ENCODE data around the gene PSMD7.
"Not testable (repeated sequence)": the region's sequence is repeated elsewhere in the genome, so short reads cannot be mapped to it uniquely, and the experiment has no call there.

Gene PSMD7

DNA sequence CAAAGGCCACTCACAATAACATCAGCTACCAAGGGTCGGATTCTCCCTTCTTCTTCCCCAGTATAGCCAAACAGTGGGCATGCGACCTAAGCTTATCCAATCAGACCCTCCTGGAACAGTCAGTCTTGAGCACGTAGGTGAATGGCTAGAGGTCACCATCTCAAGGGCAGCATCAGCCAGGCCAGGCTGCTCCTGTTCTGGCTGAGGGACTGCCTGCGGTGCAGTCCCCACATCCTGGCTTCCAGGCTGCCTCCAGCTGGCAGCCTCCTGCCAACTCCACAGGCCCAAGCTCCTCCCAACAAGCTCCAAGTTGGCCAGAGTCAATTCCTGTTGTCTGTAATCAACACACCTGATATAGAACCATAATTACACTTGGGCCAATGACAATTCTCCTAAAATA is 56.4 kb downstream of the PSMD7 start:
- not testable (repeated sequence) for H3K4me3 ChIP-seq (ENCODE audit: low read depth, low read length); H3K27me3 ChIP-seq (ENCODE audit: control insufficient read depth, insufficient read depth, low read length); H3K4me1 ChIP-seq (ENCODE audit: control insufficient read depth, insufficient read depth, low read length); H3K9me3 ChIP-seq (ENCODE audit: control insufficient read depth, insufficient read depth, low read depth, low read length); H3K27ac ChIP-seq (ENCODE audit: low read depth, low read length); H3K9ac ChIP-seq (ENCODE audit: low read length)
- H3K36me3 ChIP-seq (ENCODE audit: control insufficient read depth, insufficient read depth, low read length): peaks cover 50% of the 10 kb centered on the region

Measured in HUES6 (cell line).